ENCODE data around the gene KRT16.
"Not testable (repeated sequence)": the region's sequence is repeated elsewhere in the genome, so short reads cannot be mapped to it uniquely, and the experiment has no call there.

KRT16 gene

DNA sequence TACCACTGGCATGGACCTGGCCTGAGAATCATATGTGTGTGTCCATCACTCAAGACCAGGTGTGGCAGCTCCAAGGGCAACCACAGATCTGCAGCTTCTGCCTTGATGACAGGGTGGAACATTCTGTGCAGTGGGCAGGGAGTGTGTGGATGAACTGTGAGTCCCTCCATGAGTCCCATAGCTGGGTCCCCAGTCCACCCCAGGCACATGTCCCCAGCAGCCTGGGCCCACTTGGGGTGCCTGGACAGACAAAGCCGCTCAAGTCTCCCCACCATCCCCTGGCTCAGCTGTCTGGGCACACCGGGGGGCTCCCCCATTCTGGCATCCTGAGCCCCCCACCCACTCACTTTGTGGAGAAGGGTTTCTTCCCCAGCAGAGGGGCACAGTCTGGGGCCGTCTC is 4.6 kb upstream of the KRT16 start:
- no peak overlapping the region for H4K12ac ChIP-seq (ENCODE audit: low read depth, low read length)
- H3K4me2 ChIP-seq (ENCODE audit: low read length) = no peak overlapping the region
- peak overlapping the region; percentile 2 for H3K14ac ChIP-seq (ENCODE audit: low read length)
- DNase-seq = no peak
- peaks cover 23 to 35% of the 10 kb centered on the region in 2 experiments for H3K4me1 ChIP-seq (ENCODE audit: control insufficient read depth in 1 of 2, insufficient read depth in 2 of 2, low read length in 2 of 2)
- H3K9ac ChIP-seq (ENCODE audit: low read length) = no peak overlapping the region
- peak overlapping the region; percentile 16 for H2AK5ac ChIP-seq (ENCODE audit: low read length)
- H4K91ac ChIP-seq (ENCODE audit: low read depth, low read length) = peak overlapping the region; percentile 48
- no peak overlapping the region for H3K18ac ChIP-seq (ENCODE audit: low read length)
- H3K4ac ChIP-seq (ENCODE audit: low read depth, low read length) = no peak overlapping the region
- peaks cover 14% of the 10 kb centered on the region for H3K79me1 ChIP-seq (ENCODE audit: low read length)
- H3K27me3 ChIP-seq (ENCODE audit: insufficient read depth, low read length) = no peaks in the 10 kb centered on the region
- H2BK12ac ChIP-seq (ENCODE audit: low read length) = peak overlapping the region; percentile 64
- no peak overlapping the region for H2AFZ ChIP-seq (ENCODE audit: insufficient read depth, low read length, poor library complexity)
- no peak overlapping the region for H2BK5ac ChIP-seq (ENCODE audit: low read depth, low read length, poor library complexity)
- no peak overlapping the region for H3K27ac ChIP-seq (ENCODE audit: low read depth, low read length)
- H4K8ac ChIP-seq (ENCODE audit: low read depth, low read length) = peak overlapping the region; percentile 40
- no peaks in the 10 kb centered on the region for H3K9me3 ChIP-seq (ENCODE audit: insufficient read depth, low read depth, low read length)
- no peak overlapping the region for H3K4me3 ChIP-seq (ENCODE audit: low read depth, low read length)
- peak overlapping the region; percentile 27 for H2BK120ac ChIP-seq (ENCODE audit: insufficient read depth, low read length, poor library complexity)
- peaks cover 1% of the 10 kb centered on the region for H3K79me2 ChIP-seq (ENCODE audit: control insufficient read depth, insufficient read depth, low read length, poor library complexity)
- H3K36me3 ChIP-seq (ENCODE audit: control insufficient read depth in 1 of 2, insufficient read depth in 2 of 2, low read length in 2 of 2) = no peaks in the 10 kb centered on the region
- no CpG with 5 or more reads among the region's 3 CpGs for WGBS (ENCODE audit: extremely low coverage, insufficient coverage, insufficient read length)
- H3K23ac ChIP-seq (ENCODE audit: low read length) = no peak overlapping the region

- H3K9ac ChIP-seq (ENCODE audit: low read length); H2BK120ac ChIP-seq (ENCODE audit: insufficient read depth, low read length, poor library complexity); H2BK12ac ChIP-seq (ENCODE audit: low read length); H3K14ac ChIP-seq (ENCODE audit: low read length); H4K91ac ChIP-seq (ENCODE audit: low read depth, low read length); H3K36me3 ChIP-seq (ENCODE audit: control insufficient read depth in 1 of 2, insufficient read depth in 2 of 2, low read length in 2 of 2); H3K27ac ChIP-seq (ENCODE audit: low read depth, low read length); H3K4me3 ChIP-seq (ENCODE audit: low read depth, low read length); H2BK5ac ChIP-seq (ENCODE audit: low read depth, low read length, poor library complexity); DNase-seq; H2AFZ ChIP-seq (ENCODE audit: insufficient read depth, low read length, poor library complexity); H3K4ac ChIP-seq (ENCODE audit: low read depth, low read length); H4K12ac ChIP-seq (ENCODE audit: low read depth, low read length); H3K79me2 ChIP-seq (ENCODE audit: control insufficient read depth, insufficient read depth, low read length, poor library complexity); H4K8ac ChIP-seq (ENCODE audit: low read depth, low read length); H3K18ac ChIP-seq (ENCODE audit: low read length); H3K4me2 ChIP-seq (ENCODE audit: low read length); H3K9me3 ChIP-seq (ENCODE audit: insufficient read depth, low read depth, low read length); H3K23ac ChIP-seq (ENCODE audit: low read length); H3K27me3 ChIP-seq (ENCODE audit: insufficient read depth, low read length); H2AK5ac ChIP-seq (ENCODE audit: low read length): not testable (repeated sequence)
- WGBS (ENCODE audit: extremely low coverage, insufficient coverage, insufficient read length) = no CpG with 5 or more reads among the region's 4 CpGs
- Histone ChIP-seq H3K4me1 (ENCODE audit: control insufficient read depth in 1 of 2, insufficient read depth in 2 of 2, low read length in 2 of 2) (peaks cover 23 to 35% of the 10 kb centered on the region in 2 experiments), H3K79me1 (ENCODE audit: low read length) (peaks cover 13% of the 10 kb centered on the region)
Observed at GRCh38 chr17:41616486-41616885, 3.9 kb upstream of the KRT16 start.

GRCh38 chr17:41615454-41615853 is 2.9 kb upstream of the KRT16 start:
- no peak overlapping the region for H2AK5ac ChIP-seq (ENCODE audit: low read length)
- no peaks in the 10 kb centered on the region for H3K27me3 ChIP-seq (ENCODE audit: insufficient read depth, low read length)
- no peak overlapping the region for H3K4ac ChIP-seq (ENCODE audit: low read depth, low read length)
- H2BK12ac ChIP-seq (ENCODE audit: low read length) = no peak overlapping the region
- H2BK120ac ChIP-seq (ENCODE audit: insufficient read depth, low read length, poor library complexity) = no peak overlapping the region
- no CpG with 5 or more reads among the region's 7 CpGs for WGBS (ENCODE audit: extremely low coverage, insufficient coverage, insufficient read length)
- H3K9ac ChIP-seq (ENCODE audit: low read length) = no peak overlapping the region
- no peak overlapping the region for H4K8ac ChIP-seq (ENCODE audit: low read depth, low read length)
- no peaks in the 10 kb centered on the region for H3K9me3 ChIP-seq (ENCODE audit: insufficient read depth, low read depth, low read length)
- no peak overlapping the region for H3K18ac ChIP-seq (ENCODE audit: low read length)
- H3K14ac ChIP-seq (ENCODE audit: low read length) = no peak overlapping the region
- no peaks in the 10 kb centered on the region for H3K79me2 ChIP-seq (ENCODE audit: control insufficient read depth, insufficient read depth, low read length, poor library complexity)
- no peak overlapping the region for H4K12ac ChIP-seq (ENCODE audit: low read depth, low read length)
- no peak overlapping the region for H2BK5ac ChIP-seq (ENCODE audit: low read depth, low read length, poor library complexity)
- H3K4me1 ChIP-seq (ENCODE audit: control insufficient read depth in 1 of 2, insufficient read depth in 2 of 2, low read length in 2 of 2) = peaks cover 17 to 31% of the 10 kb centered on the region in 2 experiments
- DNase-seq = peak; percentile 81 to 87
- no peak overlapping the region for H3K4me3 ChIP-seq (ENCODE audit: low read depth, low read length)
- no peak overlapping the region for H3K27ac ChIP-seq (ENCODE audit: low read depth, low read length)
- H3K4me2 ChIP-seq (ENCODE audit: low read length) = no peak overlapping the region
- H3K23ac ChIP-seq (ENCODE audit: low read length) = no peak overlapping the region
- H3K79me1 ChIP-seq (ENCODE audit: low read length) = peaks cover 9% of the 10 kb centered on the region
- no peak overlapping the region for H4K91ac ChIP-seq (ENCODE audit: low read depth, low read length)
- H3K36me3 ChIP-seq (ENCODE audit: control insufficient read depth in 1 of 2, insufficient read depth in 2 of 2, low read length in 2 of 2) = no peaks in the 10 kb centered on the region
- H2AFZ ChIP-seq (ENCODE audit: insufficient read depth, low read length, poor library complexity) = no peak overlapping the region

DNA sequence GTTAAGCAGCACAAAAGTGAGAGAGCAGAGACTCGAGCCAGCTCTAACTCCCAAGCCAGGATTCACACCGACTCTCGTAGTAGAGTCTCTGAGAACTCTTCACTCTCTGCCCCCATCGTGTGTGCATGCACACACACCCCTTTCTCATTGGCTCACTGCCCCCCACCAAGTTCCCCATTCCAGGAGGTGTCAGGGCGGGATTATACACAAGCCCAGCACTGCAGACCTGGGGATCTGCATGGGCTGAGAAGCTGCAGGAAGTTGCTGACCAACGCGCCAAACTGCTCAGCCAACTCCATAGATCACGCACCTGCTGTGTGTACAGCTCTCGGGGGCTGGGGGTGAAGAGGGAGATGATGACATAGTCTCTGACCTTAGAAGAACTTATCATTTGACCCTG is 2.2 kb upstream of the KRT16 start:
- not testable (repeated sequence) for H3K4me3 ChIP-seq (ENCODE audit: low read depth, low read length); H3K18ac ChIP-seq (ENCODE audit: low read length); H4K8ac ChIP-seq (ENCODE audit: low read depth, low read length); H3K79me1 ChIP-seq (ENCODE audit: low read length); H2AK5ac ChIP-seq (ENCODE audit: low read length); H3K9ac ChIP-seq (ENCODE audit: low read length); H2BK120ac ChIP-seq (ENCODE audit: insufficient read depth, low read length, poor library complexity); H2BK5ac ChIP-seq (ENCODE audit: low read depth, low read length, poor library complexity); H3K27ac ChIP-seq (ENCODE audit: low read depth, low read length); H4K91ac ChIP-seq (ENCODE audit: low read depth, low read length); H2AFZ ChIP-seq (ENCODE audit: insufficient read depth, low read length, poor library complexity); H3K79me2 ChIP-seq (ENCODE audit: control insufficient read depth, insufficient read depth, low read length, poor library complexity); H4K12ac ChIP-seq (ENCODE audit: low read depth, low read length); H3K9me3 ChIP-seq (ENCODE audit: insufficient read depth, low read depth, low read length); H3K4me2 ChIP-seq (ENCODE audit: low read length); H3K4ac ChIP-seq (ENCODE audit: low read depth, low read length); H3K27me3 ChIP-seq (ENCODE audit: insufficient read depth, low read length); H3K36me3 ChIP-seq (ENCODE audit: control insufficient read depth in 1 of 2, insufficient read depth in 2 of 2, low read length in 2 of 2); DNase-seq; H2BK12ac ChIP-seq (ENCODE audit: low read length); H3K14ac ChIP-seq (ENCODE audit: low read length); H3K23ac ChIP-seq (ENCODE audit: low read length)
- peaks cover 17 to 29% of the 10 kb centered on the region in 2 experiments for H3K4me1 ChIP-seq (ENCODE audit: control insufficient read depth in 1 of 2, insufficient read depth in 2 of 2, low read length in 2 of 2)
- no CpG with 5 or more reads among the region's 9 CpGs for WGBS (ENCODE audit: extremely low coverage, insufficient coverage, insufficient read length)

Measured in trophoblast cell (in vitro differentiated cells and primary cell).